Hepatocyte (in vitro differentiated cells): ENCODE measurements around the gene RPS5. TPM values are rescaled to one million over a fixed set of nuclear protein-coding genes. Genes with fewer than 3 reads are reported as not detected.

Experiments used
- DNase-seq: peaks from one replicate; pipeline ENCODE4 v3.0.0-alpha.2; 2016; ENCODE audit warnings: low spot score
- H2AFZ ChIP-seq: fragments of 200-600 bp; sonication (generic); 2 replicates; pipeline ENCODE4 v1.6.0; 2016; ENCODE audit warnings: antibody characterized with exemption, mild to moderate bottlenecking
- H3K27ac ChIP-seq: fragments of 200-600 bp; sonication (generic); 2 replicates; pipeline ENCODE4 v1.5.1; 2016; ENCODE audit warnings: mild to moderate bottlenecking
- H3K27me3 ChIP-seq: fragments of 200-600 bp; sonication (generic); 2 replicates; pipeline ENCODE4 v1.6.1; 2016
- H3K36me3 ChIP-seq: fragments of 200-600 bp; sonication (generic); replicated peaks from 2 replicates; pipeline ENCODE4 v1.5.1; 2016; ENCODE audit warnings: low read depth; ENCODE audit not compliant: insufficient read depth
- H3K4me1 ChIP-seq: fragments of 200-600 bp; sonication (generic); 2 replicates; pipeline ENCODE4 v1.5.1; 2016; ENCODE audit warnings: mild to moderate bottlenecking, moderate library complexity; ENCODE audit not compliant: insufficient read depth
- H3K4me2 ChIP-seq: fragments of 200-600 bp; sonication (generic); 2 replicates; pipeline ENCODE4 v1.6.0; 2016
- H3K4me3 ChIP-seq: fragments of 200-600 bp; sonication (generic); 2 replicates; pipeline ENCODE4 v1.5.1; 2016; ENCODE audit warnings: mild to moderate bottlenecking
- H3K79me2 ChIP-seq: fragments of 200-600 bp; sonication (generic); 2 replicates; pipeline ENCODE4 v1.6.0; 2017; ENCODE audit warnings: mild to moderate bottlenecking
- H3K9me2 ChIP-seq: fragments of 200-600 bp; sonication (generic); replicated peaks from 2 replicates; pipeline ENCODE4 v1.6.0; 2017; ENCODE audit warnings: mild to moderate bottlenecking; ENCODE audit not compliant: insufficient read depth
- H3K9me3 ChIP-seq: fragments of 200-600 bp; sonication (generic); 2 replicates; pipeline ENCODE4 v1.5.1; 2016; ENCODE audit warnings: low read depth, mild to moderate bottlenecking
- H4K20me1 ChIP-seq: fragments of 200-600 bp; sonication (generic); 2 replicates; pipeline ENCODE4 v1.6.0; 2016; ENCODE audit warnings: mild to moderate bottlenecking; ENCODE audit not compliant: insufficient read depth, poor library complexity, severe bottlenecking
- CTCF ChIP-seq: fragments of 200-600 bp; sonication (generic); IDR thresholded peaks from 2 replicates; pipeline ENCODE4 v1.5.1; 2016; ENCODE audit warnings: antibody characterized with exemption, mild to moderate bottlenecking; ENCODE audit not compliant: poor library complexity
- EZH2 ChIP-seq: fragments of 200-600 bp; sonication (generic); IDR thresholded peaks from 2 replicates; pipeline ENCODE4 v1.6.1; 2016; ENCODE audit warnings: antibody characterized with exemption, mild to moderate bottlenecking, borderline replicate concordance
- EZH2phosphoT487 ChIP-seq: fragments of 200-600 bp; sonication (generic); IDR thresholded peaks from one replicate; pipeline ENCODE4 v1.6.1; 2018; ENCODE audit warnings: antibody characterized with exemption, mild to moderate bottlenecking, low read depth, moderate library complexity; ENCODE audit not compliant: unreplicated experiment, severe bottlenecking
- WGBS: methylation state at CpG from one replicate; pipeline ENCODE4 v1.1.6; 2016; ENCODE audit warnings: low lambda C conversion rate; ENCODE audit errors: missing lambda C conversion rate; 5-methylcytosine and 5-hydroxymethylcytosine counted together
- polyA plus RNA-seq: library from polyadenylated mRNA; unstranded; fragments of >200 nt; fragmentation: Nextera tagmentation; extraction: Ambion mirVana; gene quantifications from 2 replicates; pipeline ENCODE4 v1.2.1, GENCODE V29; 2016
- total RNA-seq: library from RNA; depleted of rRNA; stranded (reverse); fragments of >200 nt; gene quantifications from 2 replicates; pipeline ENCODE4 v1.2.3, GENCODE V29; 2014

The RPS5 gene
- total and polyA plus RNA-seq, 2 experiments from 2014 or later, result 565 to 1,644 TPM

DNA sequence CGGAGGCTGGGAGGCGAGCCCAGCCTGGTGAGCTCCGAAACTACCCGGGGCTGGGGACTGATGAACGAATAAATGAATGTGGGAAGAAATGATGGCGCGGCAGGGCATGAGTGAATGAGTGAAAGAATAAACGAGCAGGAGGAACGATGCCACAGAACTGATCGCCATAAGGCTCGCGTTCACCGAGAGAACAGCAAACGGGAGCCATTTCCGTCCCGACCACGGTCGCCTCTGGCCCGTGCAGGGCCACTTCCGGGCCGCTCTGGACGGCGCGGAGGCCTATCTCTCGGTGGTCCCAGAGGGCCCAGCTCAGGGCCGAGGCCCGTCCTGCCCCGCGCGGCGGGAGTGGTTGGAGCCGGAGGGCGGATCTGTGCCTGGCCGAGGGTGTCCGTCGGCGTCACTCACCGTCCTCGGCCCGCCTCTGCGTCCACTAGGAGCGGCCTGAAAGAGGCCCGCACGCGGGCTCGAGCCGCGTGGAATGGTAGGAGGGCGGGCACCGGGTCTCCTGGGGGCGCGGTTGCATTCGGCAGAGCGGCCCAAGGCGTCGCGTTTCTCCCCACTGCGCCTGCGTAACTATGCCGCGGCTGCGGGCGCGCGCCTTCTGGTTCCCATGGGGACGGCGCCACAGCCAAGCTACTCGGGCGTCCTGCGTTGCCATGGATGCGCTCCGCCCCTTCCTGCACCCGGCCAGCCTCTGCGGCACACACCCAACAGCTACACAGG lies 24.6 kb upstream of the RPS5 start, which contains the start of gene ZNF497:
Gene ZNF497, minus strand, starts transcription at position 480 of the 723 bp plus-strand sequence. CDS start 5,116 bp downstream, outside the sequence.
- Histone ChIP-seq H3K27me3 (no peaks in the 10 kb centered on the region), H3K79me2 (peaks cover 8% of the 10 kb centered on the region), H3K4me1 (peaks cover 7% of the 10 kb centered on the region), H3K36me3 (no peaks in the 10 kb centered on the region), H3K4me3 (peak within 1 kb of the TSS; percentile 93), H3K9me2 (no peaks in the 10 kb centered on the region), H3K27ac (peak within 1 kb of the TSS; percentile 100), H4K20me1 (no peaks in the 10 kb centered on the region), H3K9me3 (no peaks in the 10 kb centered on the region), H3K4me2 (peak within 1 kb of the TSS; percentile 88), H2AFZ (peak within 1 kb of the TSS; percentile 93)
- peak; percentile 97 for DNase-seq
- 1% methylated on average over 74 of the region's 74 CpGs for WGBS
- no peak for TF ChIP-seq EZH2phosphoT487

DNA sequence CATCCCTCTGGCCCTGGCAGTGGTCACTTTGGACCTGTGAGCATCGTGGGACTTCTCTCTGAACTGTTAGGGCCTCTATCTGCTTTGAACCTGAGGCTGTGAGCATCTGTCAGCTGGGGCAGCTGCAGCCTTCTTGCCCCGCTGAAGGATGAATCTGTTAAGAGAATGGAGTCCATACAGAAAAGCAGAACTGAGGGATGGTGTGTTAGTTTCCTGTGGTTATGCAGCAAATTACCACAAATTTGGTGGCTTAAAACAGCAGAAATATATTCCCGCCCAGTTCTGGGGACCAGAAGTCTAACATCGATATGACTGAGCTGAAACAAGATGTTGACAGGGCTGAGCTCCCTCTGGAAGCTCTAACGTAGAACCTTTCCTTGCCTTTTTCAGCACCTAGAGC lies 22.9 kb upstream of the RPS5 start:
- no peaks in the 10 kb centered on the region for H3K9me2 ChIP-seq
- no peak for TF ChIP-seq CTCF
- TF ChIP-seq EZH2phosphoT487, result no peak
- no peak for TF ChIP-seq EZH2
- H4K20me1 ChIP-seq, result no peaks in the 10 kb centered on the region
- H3K27me3 ChIP-seq, result no peaks in the 10 kb centered on the region
- no peak overlapping the region for H3K27ac ChIP-seq
- H3K36me3 ChIP-seq, result no peaks in the 10 kb centered on the region
- H3K4me3 ChIP-seq, result no peak overlapping the region
- peaks cover 8% of the 10 kb centered on the region for H3K79me2 ChIP-seq
- no peaks in the 10 kb centered on the region for H3K9me3 ChIP-seq
- peaks cover 7% of the 10 kb centered on the region for H3K4me1 ChIP-seq
- no peak overlapping the region for H3K4me2 ChIP-seq
- DNase-seq, result no peak
- WGBS, result 94% methylated on average over 5 of the region's 5 CpGs
- no peak overlapping the region for H2AFZ ChIP-seq

DNA sequence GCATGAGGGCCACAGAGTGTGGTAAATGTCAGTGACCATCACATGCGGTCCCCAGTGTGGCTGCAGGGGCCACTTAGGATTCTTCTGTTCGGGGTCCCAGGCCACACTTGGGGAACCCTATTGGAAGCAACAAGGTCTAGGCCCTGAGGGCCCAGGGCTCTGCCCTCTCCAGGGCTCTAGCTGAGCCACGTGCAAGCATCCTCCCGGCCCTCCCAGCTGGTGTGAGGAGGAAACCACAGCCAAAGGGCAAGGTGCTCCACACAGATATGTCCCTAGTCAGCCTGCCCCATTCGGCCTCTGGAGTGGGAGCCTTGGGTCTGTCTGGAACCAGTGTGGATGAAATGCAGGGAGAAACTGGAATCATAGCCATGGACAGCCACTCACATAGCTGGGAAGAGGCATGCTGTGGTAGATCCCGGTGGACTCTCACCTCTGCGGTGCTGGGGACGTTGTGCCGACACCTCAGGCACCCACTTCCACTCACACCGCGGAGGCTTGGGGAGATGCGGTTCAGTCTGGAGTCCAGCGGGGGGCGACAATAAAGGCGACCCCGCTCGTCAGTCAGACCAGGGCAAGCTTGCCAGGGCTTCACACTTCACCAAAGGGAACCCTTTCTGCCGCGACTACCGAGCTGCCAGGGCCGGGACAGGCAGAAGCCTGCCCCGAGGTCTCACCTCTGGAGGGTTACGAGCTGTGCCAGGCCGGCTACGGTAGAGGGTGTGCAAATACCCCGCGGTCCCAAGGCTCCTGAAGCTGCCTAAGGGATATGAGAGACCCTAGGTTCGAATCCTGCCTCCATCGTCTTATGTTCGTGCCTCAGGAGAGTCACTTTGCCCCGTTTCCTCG lies 20.3 kb upstream of the RPS5 start:
- Histone ChIP-seq H3K9me2 (no peaks in the 10 kb centered on the region), H3K4me3 (no peak overlapping the region), H3K4me1 (peaks cover under 1% of the 10 kb centered on the region), H3K27me3 (no peaks in the 10 kb centered on the region), H3K9me3 (no peaks in the 10 kb centered on the region), H2AFZ (no peak overlapping the region), H3K4me2 (no peak overlapping the region), H3K79me2 (no peaks in the 10 kb centered on the region), H3K36me3 (no peaks in the 10 kb centered on the region), H3K27ac (no peak overlapping the region), H4K20me1 (no peaks in the 10 kb centered on the region)
- TF ChIP-seq CTCF, result no peak
- TF ChIP-seq EZH2, result no peak
- no peak for TF ChIP-seq EZH2phosphoT487
- 98% methylated on average over 31 of the region's 32 CpGs for WGBS
- no peak for DNase-seq
